RCC 7860 (cell line): ENCODE measurements around the gene CDT1.

Experiments
- DNase-seq: peaks from one replicate; pipeline ENCODE4 v3.0.0-alpha.2; 2015; ENCODE audit warnings: low spot score
- FAIRE-seq: peaks from 2 replicates; lab custom pipeline; 2012; peaks lifted over from hg19 to GRCh38; lab: Jason Lieb, UNC

The CDT1 gene

DNA sequence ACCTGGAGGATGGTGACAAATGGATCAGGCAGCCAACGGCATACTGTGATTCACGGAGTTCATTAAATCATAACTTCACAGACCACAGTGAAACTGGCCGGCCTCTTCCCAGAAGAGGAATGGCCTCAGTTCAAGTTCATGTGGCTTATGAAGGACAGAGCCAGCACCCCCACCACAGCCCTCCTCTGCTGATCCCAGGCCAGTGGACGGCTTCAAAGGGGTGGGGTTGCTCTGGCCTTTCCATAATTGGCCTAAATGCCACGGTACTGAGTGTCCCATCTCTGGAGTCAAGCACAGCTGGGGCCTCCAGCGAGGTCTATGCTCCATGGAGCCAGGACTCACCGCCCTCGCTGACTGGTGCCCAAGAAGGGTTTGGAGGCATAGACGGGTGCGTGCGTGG, 31.8 kb downstream of the CDT1 start:
- FAIRE-seq (no peak), DNase-seq (no peak)

GRCh38 chr16:88835818-88836217, 32.2 kb downstream of the CDT1 start:
- DNase-seq (no peak), FAIRE-seq (no peak)

DNA sequence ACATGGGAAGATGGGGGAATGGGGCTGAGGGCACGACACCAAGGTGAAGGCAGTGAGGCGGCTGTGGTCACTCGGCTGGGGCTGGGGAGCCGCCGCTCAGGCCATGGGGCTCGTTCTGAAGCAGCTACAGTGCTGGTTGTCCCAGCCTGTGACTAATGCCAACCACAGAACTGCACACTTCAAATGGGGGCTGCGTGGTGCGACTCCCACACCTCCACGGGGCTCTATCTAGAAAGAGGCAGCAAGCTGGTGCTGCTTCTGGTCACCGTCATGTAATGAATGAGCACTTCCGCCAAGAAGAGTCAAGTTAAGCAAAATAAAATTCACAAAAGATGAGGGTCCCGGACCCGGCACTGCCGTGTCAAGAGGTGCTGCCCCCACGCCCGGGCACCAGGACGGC, 33.2 kb downstream of the CDT1 start:
- DNase-seq (no peak), FAIRE-seq (no peak)

- DNase-seq (no peak), FAIRE-seq (no peak)
Measured at GRCh38 chr16:88837806-88838205, 34.2 kb downstream of the CDT1 start.

DNA sequence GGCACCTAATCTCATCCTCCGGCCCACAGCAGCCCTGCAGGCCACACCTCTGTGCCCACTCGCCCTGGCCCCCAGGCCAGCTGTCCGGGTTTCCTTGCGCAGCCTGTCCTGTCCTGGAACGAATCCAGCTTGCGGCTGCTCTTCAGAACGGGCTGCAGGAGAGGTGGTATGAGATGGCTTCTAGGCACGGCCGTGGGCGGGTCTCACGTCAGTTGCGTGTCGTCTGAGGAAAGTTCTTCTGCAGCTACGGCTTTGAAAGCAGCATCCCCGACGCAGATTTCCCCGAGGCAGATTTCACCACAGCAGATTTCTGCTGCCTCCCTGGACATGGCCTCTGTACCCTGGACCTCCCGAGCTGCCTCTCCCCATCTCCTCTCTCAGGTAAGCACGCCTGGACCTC, 35.0 kb downstream of the CDT1 start:
- FAIRE-seq (no peak), DNase-seq (no peak)

- DNase-seq (no peak), FAIRE-seq (no peak)
Measured at GRCh38 chr16:88839026-88839529, 35.5 kb downstream of the CDT1 start.

DNA sequence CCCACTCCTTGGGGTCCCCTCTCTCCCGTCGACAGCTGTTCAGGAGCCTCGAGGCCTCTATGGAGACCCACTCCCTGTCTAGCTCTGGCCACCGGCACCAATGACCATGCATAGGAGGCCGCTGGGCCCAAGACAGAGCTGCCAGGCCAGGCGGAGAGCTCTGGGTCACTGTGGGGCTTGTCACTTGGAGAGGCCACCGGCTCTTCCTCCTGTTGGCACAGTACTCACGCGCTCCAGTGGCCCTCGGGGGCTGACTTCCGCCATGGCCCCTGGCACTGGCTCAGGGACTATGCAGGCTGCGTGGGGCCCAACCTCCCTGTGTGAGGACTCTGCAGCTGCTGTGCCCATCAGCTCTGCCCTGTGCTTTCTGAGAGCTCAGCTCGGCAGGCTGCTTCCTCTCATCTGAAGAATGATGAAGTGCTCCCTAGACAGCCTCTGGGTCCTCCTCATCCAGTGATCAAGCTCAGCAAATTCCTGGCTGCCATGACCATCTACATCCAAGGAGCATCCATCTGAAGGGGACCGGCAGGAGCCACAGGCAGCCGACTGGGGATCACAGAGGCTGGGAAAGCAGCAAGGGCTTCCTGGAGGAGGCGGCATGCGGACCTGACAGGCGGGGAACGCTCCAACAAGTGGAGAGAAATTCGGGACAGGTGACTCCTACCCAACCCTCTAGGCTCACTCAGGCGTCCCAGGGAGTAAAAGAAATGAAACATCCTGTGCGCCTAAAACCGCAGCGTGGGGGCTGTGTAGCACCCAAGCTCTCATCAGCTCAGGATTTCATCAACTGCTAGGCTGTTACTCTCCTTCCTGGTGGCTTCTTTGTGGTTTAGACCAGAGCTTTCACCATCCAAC, 36.4 kb downstream of the CDT1 start:
- FAIRE-seq (no peak), DNase-seq (no peak)

DNA sequence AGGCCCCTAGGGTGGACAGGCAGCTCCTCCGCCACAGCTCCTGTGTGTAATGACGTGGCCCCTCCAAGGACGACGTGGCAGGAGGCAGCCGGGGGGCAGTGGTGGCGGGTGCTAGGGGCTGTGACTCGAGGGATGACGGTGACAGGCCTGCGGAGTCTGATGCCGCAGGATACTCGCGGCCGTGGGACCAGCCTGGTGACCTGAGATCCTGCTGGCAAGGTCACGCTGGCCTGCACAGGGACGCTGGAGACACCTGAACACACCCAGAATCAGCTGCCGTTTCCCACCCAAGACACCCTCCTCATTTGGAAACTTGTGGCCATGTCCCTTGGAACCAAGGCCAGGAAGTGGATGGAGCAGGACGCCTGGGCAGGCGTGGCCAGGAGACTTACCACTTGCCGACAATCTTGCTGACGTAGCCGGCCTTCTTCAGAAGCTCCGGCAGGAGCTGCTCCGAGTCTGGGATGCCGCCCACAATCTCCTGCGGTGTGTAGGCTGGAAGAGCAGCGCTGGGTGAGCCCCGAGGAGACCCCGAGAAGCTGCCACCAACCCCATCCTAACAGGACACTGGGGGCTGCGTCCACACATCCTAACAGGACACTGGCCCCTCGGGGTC, 37.1 kb downstream of the CDT1 start:
- FAIRE-seq = no peak
- no peak for DNase-seq

- FAIRE-seq = no peak
- DNase-seq = no peak
Measured at GRCh38 chr16:88841521-88842307, 38.1 kb downstream of the CDT1 start.

- DNase-seq (no peak), FAIRE-seq (no peak)
Measured at GRCh38 chr16:88842308-88842756, 38.7 kb downstream of the CDT1 start.

DNA sequence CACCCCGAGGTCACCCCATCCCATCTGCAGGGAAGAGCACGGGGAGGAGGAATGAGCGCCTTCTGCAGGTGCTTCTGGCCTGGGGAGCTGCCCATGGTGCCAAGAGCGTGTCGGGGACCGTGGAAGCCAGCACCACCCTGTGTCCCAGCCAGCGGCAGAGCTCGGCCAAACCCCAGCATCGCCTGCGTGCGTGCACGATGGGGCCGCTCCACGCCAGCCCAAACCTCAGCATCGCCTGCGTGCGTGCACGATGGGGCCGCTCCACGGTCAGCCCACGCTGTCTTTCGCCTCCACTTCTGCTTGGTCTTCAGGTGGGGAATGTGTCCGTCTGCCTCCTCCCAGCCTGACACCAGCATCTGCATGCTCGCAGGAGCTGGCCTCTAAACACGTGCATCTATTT, 39.2 kb downstream of the CDT1 start:
- DNase-seq (no peak), FAIRE-seq (no peak)

- DNase-seq = no peak
- FAIRE-seq = no peak
Measured at GRCh38 chr16:88843256-88843655, 39.7 kb downstream of the CDT1 start.

GRCh38 chr16:88844419-88845036, 40.9 kb downstream of the CDT1 start:
- DNase-seq (no peak), FAIRE-seq (no peak)

DNA sequence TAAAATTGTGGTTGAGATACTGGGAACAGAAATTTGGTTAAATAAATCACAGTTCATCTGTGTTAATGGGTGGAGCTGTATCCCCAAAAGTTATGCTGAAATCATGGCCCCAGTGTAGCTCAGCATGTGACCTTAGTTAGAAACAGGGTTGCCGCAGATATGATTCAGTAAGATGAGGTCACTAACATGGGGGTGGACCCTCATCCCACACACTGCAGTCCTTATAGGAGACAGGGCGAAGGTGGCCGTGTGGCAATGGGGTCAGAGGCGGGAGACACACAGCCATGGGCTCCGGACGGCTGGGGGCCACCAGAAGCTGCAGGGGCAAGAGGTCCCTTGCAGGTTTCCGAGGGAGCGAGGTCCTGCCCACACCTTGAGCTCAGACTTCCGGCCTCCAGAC, 42.5 kb downstream of the CDT1 start:
- no peak for DNase-seq
- FAIRE-seq = no peak

DNA sequence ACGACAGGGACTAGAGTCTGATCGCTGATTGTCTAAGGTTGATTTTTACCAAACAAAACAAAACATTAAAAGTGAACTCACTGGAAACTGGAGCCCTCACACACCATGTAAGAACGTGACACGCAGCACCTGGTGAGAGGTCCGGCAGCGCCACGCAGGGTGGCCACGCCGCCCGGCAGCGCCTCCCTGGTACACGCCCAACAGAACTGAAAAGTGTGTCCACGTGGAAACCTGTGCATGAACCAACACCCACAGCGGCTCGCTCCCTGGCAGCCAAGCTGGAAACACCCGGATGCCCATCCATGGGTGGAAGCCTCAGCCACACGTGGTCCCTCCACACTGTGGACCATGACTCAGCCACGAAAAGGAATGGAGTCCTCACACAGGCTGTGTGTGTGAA, 44.1 kb downstream of the CDT1 start:
- FAIRE-seq (no peak), DNase-seq (no peak)

GRCh38 chr16:88848557-88848956, 45.0 kb downstream of the CDT1 start:
- FAIRE-seq (no peak), DNase-seq (no peak)

DNA sequence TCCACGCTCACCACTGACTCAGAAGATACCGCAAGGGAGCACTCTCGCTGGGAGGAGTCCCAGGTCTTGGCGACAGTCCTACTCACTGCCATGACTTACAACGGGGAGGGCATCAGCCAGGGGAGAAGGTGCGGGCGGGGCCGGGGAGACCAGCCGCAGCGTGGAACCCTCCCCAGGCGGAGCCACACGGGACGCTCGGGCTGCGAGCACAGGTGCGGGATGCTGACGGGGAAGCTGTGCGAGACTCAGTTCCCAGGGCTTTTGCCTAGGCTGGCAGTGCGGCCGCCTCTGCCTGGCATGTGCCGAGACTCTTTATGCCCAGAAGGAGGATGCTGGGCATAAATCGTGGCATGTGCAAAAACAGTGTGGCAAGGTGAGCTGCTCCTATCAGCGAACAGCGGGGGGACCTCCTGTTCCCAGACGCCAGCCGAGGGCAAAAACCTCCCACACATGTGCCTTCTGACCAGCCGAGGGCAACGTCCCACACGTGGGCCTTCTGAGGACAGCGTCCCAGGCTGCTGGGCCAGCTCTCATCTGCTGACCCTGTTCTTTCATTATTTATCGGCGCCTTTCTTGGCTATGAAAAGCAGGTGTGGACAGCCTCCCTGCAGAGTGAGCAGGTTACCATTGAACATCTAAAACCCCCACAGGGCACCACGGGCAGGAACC, 47.1 kb downstream of the CDT1 start:
- DNase-seq (no peak), FAIRE-seq (no peak)

GRCh38 chr16:88851616-88852015, 48.0 kb downstream of the CDT1 start:
- no peak for FAIRE-seq
- no peak for DNase-seq

GRCh38 chr16:88853325-88853941, 49.8 kb downstream of the CDT1 start:
- no peak for FAIRE-seq
- DNase-seq = no peak
